Fibroblast of pulmonary artery (primary cell): Measurements from ENCODE around the gene RIMKLB.

ENCODE experiments used
- DNase-seq: peaks from one replicate; pipeline ENCODE4 v3.0.0-alpha.2; 2010; ENCODE audit warnings: low read depth
- H3K4me3 ChIP-seq: replicated peaks from 2 replicates; pipeline ENCODE4 v1.5.1; 2011; ENCODE audit warnings: low read depth, mild to moderate bottlenecking, control low read depth, low read length, moderate library complexity
- TF ChIP-seq, protein P1 (sequence below): IDR thresholded peaks from 2 replicates; pipeline ENCODE4 v1.5.1; 2011; ENCODE audit warnings: mild to moderate bottlenecking, control low read depth, low read length, inconsistent platforms; ENCODE audit errors: missing control alignments

Gene RIMKLB

DNA sequence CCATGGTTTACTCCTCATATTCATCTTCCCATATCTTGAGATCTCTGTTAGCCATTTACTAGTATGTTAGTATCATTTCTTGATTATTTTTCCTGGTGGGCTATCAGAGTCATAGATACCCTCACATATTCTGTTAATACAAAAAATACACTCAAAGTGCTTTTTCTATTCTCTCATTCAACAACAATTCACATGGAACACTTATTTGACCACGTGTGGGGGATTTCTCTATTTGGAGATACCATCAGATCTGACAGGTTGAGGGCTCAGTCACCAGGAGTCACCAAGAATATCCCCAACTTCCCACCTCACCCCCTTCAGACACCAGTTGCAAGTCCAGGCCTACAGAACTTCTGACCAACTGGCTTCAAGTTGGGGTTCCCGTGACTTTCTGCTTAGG lies 72.7 kb downstream of the RIMKLB start:
- TF ChIP-seq, protein P1, sequence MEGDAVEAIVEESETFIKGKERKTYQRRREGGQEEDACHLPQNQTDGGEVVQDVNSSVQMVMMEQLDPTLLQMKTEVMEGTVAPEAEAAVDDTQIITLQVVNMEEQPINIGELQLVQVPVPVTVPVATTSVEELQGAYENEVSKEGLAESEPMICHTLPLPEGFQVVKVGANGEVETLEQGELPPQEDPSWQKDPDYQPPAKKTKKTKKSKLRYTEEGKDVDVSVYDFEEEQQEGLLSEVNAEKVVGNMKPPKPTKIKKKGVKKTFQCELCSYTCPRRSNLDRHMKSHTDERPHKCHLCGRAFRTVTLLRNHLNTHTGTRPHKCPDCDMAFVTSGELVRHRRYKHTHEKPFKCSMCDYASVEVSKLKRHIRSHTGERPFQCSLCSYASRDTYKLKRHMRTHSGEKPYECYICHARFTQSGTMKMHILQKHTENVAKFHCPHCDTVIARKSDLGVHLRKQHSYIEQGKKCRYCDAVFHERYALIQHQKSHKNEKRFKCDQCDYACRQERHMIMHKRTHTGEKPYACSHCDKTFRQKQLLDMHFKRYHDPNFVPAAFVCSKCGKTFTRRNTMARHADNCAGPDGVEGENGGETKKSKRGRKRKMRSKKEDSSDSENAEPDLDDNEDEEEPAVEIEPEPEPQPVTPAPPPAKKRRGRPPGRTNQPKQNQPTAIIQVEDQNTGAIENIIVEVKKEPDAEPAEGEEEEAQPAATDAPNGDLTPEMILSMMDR, result no peak
- no peak for DNase-seq
- H3K4me3 ChIP-seq, result no peak overlapping the region

DNA sequence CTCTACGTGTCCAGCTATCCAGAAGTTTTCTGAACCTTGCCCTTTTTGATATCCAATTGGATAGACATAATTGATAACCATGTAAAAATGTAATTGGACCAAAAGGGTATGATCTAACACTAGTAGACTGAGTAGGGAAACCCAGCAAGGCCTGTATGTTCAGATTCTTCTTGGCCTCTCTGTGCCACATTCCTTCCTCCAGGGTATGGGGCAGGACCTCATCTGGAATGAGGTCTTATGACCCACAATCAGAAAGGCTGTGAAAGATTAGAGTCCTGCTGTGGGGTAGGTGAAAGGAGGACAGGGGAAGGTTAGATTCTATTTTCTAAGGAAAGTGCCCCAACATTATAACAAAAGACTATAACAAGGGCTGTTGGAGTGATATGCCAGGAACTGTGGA lies 73.3 kb downstream of the RIMKLB start:
- DNase-seq, result no peak
- H3K4me3 ChIP-seq, result no peak overlapping the region
- TF ChIP-seq, protein P1, result no peak

DNA sequence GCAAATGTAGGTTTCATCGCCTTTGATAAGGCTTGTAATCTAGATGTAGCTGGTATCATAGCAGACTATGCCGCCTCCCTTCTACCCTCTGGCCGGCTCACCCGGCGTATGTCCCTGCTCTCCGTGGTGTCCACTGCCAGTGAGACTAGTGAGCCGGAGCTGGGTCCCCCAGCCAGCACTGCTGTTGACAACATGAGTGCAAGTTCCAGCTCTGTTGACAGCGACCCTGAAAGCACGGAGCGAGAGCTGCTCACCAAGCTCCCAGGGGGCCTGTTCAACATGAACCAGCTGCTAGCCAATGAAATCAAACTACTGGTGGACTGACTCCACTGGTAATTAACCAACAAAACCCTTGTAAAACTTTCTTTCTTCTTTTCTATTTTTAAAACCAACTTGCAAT lies 75.7 kb downstream of the RIMKLB start:
- no peak for DNase-seq
- TF ChIP-seq, protein P1, result no peak
- no peak overlapping the region for H3K4me3 ChIP-seq

DNA sequence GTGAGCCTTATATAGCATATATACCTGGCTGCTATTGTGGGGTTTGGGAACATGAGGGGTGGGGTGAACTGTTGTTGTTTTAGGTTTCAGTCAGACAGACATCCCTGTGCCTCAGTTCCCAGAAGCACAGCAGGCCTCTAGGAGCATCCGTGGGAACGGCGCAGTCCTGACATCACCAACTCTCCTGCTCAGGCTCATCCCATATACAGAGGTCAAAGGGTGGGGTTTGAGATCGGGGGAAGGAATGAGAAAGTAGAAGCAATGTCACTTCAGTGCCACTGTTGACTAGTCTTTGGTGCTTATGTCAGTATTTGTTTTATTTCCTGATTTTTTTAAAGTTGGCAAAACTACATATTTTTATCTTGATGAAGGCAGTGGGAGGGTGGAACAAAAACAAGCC lies 81.5 kb downstream of the RIMKLB start:
- DNase-seq, result no peak
- no peak overlapping the region for H3K4me3 ChIP-seq
- TF ChIP-seq, protein P1, result no peak

DNA sequence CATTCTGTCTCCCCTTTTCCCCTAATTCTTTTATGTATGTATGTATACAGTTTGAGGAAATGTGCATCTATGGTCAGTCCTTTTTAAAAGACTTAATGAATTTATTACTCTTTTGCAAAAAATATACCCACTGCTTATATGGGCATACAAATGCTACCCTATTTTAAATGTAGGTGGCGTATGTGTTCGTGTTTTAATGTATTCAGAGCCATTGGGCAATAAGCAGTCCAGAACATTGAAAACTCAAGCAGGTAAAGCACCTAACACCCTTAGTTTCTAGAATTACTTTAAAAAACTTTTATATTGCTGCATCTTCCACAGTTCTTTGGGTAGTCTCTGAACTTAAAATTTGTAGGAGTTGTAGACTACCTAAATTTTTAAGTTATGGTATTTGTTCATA lies 82.1 kb downstream of the RIMKLB start:
- no peak overlapping the region for H3K4me3 ChIP-seq
- DNase-seq, result no peak
- TF ChIP-seq, protein P1, result no peak

DNA sequence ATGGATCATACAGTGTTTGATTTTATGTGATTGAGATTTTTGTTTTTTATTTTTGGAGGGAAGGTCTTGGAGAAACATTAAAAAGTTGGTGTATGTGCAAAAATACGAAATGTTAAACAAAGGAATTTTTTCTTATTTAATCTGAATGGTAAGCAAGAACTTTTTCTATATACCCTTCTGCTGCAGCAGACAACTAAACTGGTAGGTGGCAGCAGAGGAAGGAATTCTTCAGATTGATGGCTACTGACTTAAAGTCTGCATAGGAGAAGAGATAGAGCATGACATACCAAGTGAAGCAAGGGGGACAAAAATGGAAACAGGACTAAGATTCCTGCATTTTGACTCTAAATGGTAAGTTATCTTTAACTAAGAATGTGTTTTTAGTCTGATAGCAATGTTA lies 82.6 kb downstream of the RIMKLB start:
- peak; percentile 59 for DNase-seq
- TF ChIP-seq, protein P1, result peak; percentile 49

DNA sequence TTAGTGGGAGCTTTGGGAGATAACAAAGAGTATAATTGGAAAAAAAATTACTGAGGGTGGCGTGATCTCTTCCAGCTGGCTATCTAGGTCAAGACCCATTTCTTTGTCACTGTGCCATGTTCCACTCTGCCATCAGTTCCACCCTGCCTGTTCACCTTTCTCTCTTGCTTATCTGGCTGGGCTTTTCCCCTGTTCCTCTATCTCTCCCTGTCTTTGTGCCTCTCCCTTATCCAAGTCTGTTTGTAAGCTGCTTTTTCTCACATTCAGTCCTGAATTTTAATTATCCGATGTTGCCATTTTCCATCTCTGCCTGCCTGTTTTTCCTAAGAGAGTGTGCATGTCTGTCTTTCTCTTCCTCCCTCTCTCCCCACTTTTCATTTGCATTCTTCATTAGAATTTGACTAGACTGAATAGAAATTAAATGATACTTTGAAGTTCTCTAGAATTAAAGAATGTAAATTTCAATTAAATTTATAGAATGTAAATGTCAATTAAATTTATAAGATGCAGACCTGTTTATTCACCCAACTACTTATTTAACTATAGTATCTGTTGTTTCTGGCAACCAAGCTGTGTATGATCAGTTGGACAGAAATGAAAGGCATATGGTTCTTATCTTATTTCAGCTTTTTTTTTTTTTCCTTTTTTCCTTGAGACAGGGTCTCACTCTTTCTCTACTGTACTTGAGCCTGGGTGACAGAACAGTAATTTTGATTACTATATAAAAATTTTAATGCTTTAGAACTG lies 83.8 kb downstream of the RIMKLB start:
- H3K4me3 ChIP-seq, result no peak overlapping the region
- DNase-seq, result no peak
- TF ChIP-seq, protein P1, result no peak

More for the DNA sequence above, 82.6 kb downstream of the RIMKLB start:
- no peak overlapping the region for H3K4me3 ChIP-seq
